22Rv1 (cell line): Measurements from ENCODE around the gene C2orf42.
"Not testable (repeated sequence)": the region's sequence is repeated elsewhere in the genome, so short reads cannot be mapped to it uniquely, and the experiment has no call there.

Experiments
- H3K27ac ChIP-seq: fragments of 450-650 bp; 2 replicates; pipeline ENCODE4 v1.5.1; 2017
- CTCF ChIP-seq: fragments of 450-650 bp; IDR thresholded peaks from 2 replicates; pipeline ENCODE4 v1.5.1; 2017; ENCODE audit warnings: mild to moderate bottlenecking
- ZFX ChIP-seq: fragments of 450-650 bp; IDR thresholded peaks from 2 replicates; pipeline ENCODE4 v1.6.1; 2017; ENCODE audit warnings: antibody characterized with exemption, borderline replicate concordance

The C2orf42 gene

GRCh38 chr2:70190418-70191243 lies at the start of gene C2orf42:
Gene C2orf42, minus strand, starts transcription at chr2:70191019. Its CDS starts 9,034 bp downstream, at chr2:70181985.
- TF ChIP-seq ZFX (no peak; the same call in 1 of the 2 replicates), CTCF (peak; percentile 20; the same call in 1 of the 2 replicates)
- peak within 1 kb of the TSS; percentile 87 for H3K27ac ChIP-seq

- no peak for TF ChIP-seq ZFX
- TF ChIP-seq CTCF, result no peak
Measured at GRCh38 chr2:70240599-70240998, 49.8 kb upstream of the C2orf42 start.

GRCh38 chr2:70233926-70234325 lies 43.1 kb upstream of the C2orf42 start:
- TF ChIP-seq CTCF (no peak), ZFX (no peak)
- no peak overlapping the region for H3K27ac ChIP-seq

More at GRCh38 chr2:70240599-70240998, 49.8 kb upstream of the C2orf42 start:
- no peak overlapping the region for H3K27ac ChIP-seq

GRCh38 chr2:70226781-70227180 lies 36.0 kb upstream of the C2orf42 start:
- TF ChIP-seq CTCF, result no peak
- no peak for TF ChIP-seq ZFX

GRCh38 chr2:70223305-70223704 lies 32.5 kb upstream of the C2orf42 start:
- H3K27ac ChIP-seq, result not testable (repeated sequence)

More at GRCh38 chr2:70226781-70227180, 36.0 kb upstream of the C2orf42 start:
- H3K27ac ChIP-seq, result no peak overlapping the region

GRCh38 chr2:70214953-70215549 lies 24.2 kb upstream of the C2orf42 start:
- no peak for TF ChIP-seq CTCF
- no peak for TF ChIP-seq ZFX
- no peak overlapping the region for H3K27ac ChIP-seq

GRCh38 chr2:70214365-70214764 lies 23.5 kb upstream of the C2orf42 start:
- no peak overlapping the region for H3K27ac ChIP-seq
- TF ChIP-seq ZFX (no peak), CTCF (no peak)
